Activated naive CD4-positive, alpha-beta T cell treated with anti-CD3 and anti-CD28 coated beads, Interleukin-2, amount 50 U/mL, for 24 hours (primary cell): ENCODE measurements around the gene ASB5.

ENCODE experiments used
- H3K27ac Mint-ChIP-seq: one replicate; pipeline ENCODE4 v1.8.0; 2021; ENCODE audit warnings: mild to moderate bottlenecking, mixed read lengths
- H3K27me3 Mint-ChIP-seq: one replicate; pipeline ENCODE4 v1.8.0; 2021; ENCODE audit warnings: mixed read lengths
- H3K36me3 Mint-ChIP-seq: one replicate; pipeline ENCODE4 v1.8.0; 2021; ENCODE audit warnings: mixed read lengths
- H3K4me1 Mint-ChIP-seq: one replicate; pipeline ENCODE4 v1.8.0; 2021; ENCODE audit warnings: mixed read lengths
- H3K4me3 Mint-ChIP-seq: one replicate; pipeline ENCODE4 v1.8.0; 2021; ENCODE audit warnings: mild to moderate bottlenecking, mixed read lengths
- H3K9me3 Mint-ChIP-seq: one replicate; pipeline ENCODE4 v1.8.0; 2021; ENCODE audit warnings: mixed read lengths

Gene ASB5

DNA sequence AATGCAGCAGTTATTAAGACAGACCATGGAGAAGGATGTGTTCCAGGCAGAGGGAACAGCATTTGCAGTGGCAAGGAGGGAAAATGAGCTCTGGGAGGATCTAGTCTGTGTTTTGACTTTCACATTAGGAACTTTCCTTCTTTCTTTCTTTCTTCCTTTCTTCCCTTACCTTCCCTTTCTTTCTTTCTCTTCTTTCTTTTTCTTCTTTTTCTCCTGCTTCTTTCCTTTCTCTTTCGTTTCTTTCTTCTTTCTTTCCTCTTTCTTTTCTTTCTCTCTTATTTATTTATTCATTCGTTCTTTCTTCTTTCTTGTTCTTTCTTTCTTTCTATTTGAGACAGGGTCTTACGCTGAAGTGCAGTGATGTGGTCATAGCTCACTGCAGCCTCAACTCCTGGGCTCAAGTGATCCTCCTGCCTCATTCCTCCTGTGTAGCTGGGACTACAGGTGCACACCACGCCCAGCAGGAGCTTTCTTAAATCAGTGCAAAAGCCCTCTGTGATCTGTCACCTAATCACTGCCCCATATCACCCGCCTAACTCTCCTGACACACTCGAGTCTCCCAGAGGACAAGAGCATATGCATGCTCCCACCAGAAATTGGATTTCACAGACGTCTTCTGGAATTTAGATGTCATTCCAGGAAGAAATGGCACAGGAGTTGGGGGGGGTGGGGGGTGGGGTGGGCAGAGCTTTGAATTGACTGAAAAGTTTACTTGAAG lies 58.3 kb downstream of the ASB5 start:
- H3K4me1 Mint-ChIP-seq: no peaks in the 10 kb centered on the region
- H3K9me3 Mint-ChIP-seq: no peaks in the 10 kb centered on the region
- H3K36me3 Mint-ChIP-seq: no peaks in the 10 kb centered on the region
- no peak overlapping the region for H3K27ac Mint-ChIP-seq
- H3K27me3 Mint-ChIP-seq: peaks cover 6% of the 10 kb centered on the region
- H3K4me3 Mint-ChIP-seq: no peak overlapping the region

DNA sequence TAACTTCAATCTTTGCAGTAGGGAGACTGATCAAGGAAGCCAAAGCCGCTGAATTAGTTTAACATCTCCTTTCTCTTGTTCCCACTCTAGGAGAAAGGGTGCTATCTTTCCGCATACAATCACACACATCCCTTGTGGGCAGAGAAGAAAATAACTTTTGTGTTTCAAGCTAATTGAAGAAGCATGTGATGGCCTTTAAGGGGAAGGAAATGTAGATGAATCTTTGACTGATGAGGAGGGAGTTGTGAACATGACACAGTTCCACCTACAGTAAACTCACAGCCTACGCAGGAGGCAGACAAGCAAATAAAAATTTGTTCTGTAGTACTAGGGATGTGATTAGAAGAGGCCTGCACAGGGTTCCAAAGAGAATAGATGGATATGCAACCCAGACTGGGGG lies 58.9 kb downstream of the ASB5 start:
- Mint-ChIP-seq H3K4me1 (no peaks in the 10 kb centered on the region), H3K4me3 (no peak overlapping the region), H3K27ac (no peak overlapping the region), H3K36me3 (no peaks in the 10 kb centered on the region), H3K27me3 (peaks cover 6% of the 10 kb centered on the region), H3K9me3 (no peaks in the 10 kb centered on the region)

DNA sequence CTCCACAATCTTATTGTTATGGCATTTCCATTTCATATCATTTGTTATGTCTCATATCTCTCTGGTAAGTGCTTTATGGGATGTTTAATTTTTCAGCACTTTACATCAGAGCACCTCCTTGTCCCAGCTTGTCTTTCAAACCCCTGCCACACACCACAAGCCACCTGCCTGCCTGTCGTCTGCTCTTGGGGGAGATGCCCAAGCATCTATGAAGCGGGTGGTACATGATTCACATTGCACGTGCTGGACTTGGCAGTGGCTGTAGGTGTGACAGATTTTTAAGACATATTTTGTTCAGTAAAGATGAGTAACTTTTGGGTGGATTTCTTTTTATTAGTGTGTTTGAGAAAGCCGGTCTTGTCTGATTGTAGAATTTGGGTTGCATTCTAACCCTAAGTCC lies 59.5 kb downstream of the ASB5 start:
- Mint-ChIP-seq H3K4me3 (no peak overlapping the region), H3K27ac (no peak overlapping the region), H3K36me3 (no peaks in the 10 kb centered on the region), H3K9me3 (no peaks in the 10 kb centered on the region), H3K27me3 (peaks cover 6% of the 10 kb centered on the region), H3K4me1 (no peaks in the 10 kb centered on the region)

DNA sequence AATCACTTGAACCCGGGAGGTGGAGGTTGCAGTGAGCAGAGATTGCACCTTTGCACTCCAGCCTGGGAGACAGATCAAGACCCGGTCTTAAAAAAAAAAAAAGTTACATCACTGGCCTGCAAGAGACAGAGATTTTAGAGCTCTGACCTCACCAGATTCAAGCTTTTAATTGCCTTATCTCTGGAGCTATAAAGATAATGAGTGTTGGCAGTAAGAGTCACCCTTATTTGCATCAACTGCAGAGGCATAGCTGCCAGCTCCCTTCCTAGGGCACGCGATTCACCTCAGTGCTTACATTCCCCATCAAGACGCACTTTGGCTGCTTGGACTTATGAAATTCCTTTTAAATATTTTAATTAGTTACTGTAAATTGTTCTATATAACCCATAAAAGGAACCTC lies 61.2 kb downstream of the ASB5 start:
- Mint-ChIP-seq H3K4me1 (no peaks in the 10 kb centered on the region), H3K36me3 (no peaks in the 10 kb centered on the region), H3K27me3 (peaks cover 6% of the 10 kb centered on the region), H3K4me3 (no peak overlapping the region), H3K9me3 (no peaks in the 10 kb centered on the region), H3K27ac (no peak overlapping the region)

DNA sequence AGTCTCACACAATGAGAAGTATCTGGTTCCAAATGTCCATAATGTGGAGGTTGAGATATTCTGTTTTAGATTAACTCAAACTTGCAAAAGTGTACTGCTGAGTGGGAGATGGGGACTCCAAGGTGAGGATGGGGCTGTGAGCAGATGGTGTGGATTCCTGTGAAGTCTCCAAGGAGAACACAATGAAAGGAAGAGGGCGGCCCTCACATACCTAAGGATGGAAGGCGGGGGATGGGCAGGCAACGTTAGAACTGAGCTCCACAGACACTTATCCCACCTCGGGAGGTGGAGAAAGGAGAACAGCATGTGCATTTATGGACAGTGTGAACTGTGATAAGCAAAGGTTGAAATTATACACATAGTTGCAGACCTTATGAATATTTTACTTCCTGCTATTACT lies 63.7 kb downstream of the ASB5 start:
- H3K27ac Mint-ChIP-seq: no peak overlapping the region
- H3K36me3 Mint-ChIP-seq: no peaks in the 10 kb centered on the region
- H3K9me3 Mint-ChIP-seq: no peaks in the 10 kb centered on the region
- no peak overlapping the region for H3K4me3 Mint-ChIP-seq
- H3K4me1 Mint-ChIP-seq: no peaks in the 10 kb centered on the region
- peaks cover 1% of the 10 kb centered on the region for H3K27me3 Mint-ChIP-seq

DNA sequence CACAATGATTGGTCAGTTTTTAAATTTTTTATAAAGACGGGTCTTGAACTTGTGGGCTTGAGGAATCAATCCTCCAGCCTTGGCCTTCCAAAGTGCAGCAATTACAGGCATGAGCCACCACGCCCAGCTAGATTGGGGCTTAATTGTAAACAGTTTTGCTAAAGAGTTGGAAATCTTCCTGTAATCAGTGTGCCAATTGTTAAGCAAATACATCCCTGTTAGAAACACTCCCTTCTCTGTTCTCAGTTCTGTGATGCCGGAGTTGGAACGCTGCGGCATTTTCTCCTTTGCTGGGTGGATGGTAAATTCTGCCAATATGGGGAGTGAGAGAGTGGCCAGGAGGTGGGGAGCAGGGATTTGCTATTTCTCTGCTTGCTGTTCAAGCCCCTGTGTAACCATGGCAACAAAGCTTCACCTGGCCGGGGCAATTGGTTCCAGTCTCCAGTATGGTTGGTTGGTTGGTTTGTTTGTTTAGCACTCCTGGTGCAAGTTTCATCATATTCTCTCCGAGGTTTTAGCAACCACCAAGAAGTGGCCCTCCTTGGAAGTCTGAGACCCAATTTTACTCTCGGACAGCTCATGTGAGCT lies 70.6 kb downstream of the ASB5 start:
- H3K4me1 Mint-ChIP-seq: peaks cover 28% of the 10 kb centered on the region
- H3K27ac Mint-ChIP-seq: no peak overlapping the region
- H3K36me3 Mint-ChIP-seq: peaks cover 2% of the 10 kb centered on the region
- no peaks in the 10 kb centered on the region for H3K27me3 Mint-ChIP-seq
- H3K9me3 Mint-ChIP-seq: peaks cover 14% of the 10 kb centered on the region
- H3K4me3 Mint-ChIP-seq: no peak overlapping the region

DNA sequence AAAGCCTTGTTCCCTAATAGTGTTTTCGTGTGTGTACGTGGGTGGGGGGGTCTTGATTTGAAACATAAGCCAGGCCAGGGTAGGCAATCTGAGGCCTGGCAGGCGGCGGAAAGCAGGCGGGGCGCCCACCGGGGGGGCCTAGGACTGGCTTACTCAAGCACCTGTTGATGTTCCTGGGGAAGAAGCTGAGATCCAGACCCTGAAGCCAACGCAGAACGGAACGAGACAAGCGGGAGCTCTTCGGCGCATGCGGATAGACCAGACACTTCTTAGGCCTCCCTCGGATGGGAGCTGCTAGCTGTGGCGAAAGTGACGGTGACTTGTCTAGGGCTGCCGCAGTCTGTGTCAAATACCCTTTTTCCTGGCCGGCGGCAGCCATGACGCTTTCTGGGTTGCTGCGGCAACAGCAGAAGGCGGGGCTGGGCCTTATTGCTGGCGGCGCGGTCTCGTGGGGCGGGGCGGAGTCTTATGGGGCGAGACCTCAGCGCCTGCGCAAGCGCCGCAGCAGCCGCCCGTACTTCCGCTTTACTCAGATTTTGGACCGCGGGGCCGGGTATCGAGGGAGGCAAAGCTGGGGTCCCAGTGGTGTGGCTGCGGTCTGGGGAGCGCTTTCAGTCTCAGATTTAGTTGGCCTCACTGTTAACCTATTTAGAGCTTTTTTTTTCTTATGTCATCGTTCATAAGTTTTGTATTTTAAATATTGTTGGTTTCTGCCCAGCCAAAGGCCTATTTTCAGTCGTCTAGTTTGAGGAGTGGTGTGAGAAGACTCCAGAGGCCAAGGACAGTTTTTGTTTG lies 73.6 kb downstream of the ASB5 start, which contains the start of gene SPATA4:
Gene SPATA4, minus strand, starts transcription at position 402 of the 795 bp plus-strand sequence. Its CDS starts 23 bp downstream, at position 379.
- Mint-ChIP-seq H3K4me3 (peak within 1 kb of the TSS; percentile 92), H3K27me3 (peaks cover 6% of the 10 kb centered on the region), H3K4me1 (peaks cover 34% of the 10 kb centered on the region), H3K27ac (peak within 1 kb of the TSS; percentile 93), H3K36me3 (peaks cover 2% of the 10 kb centered on the region), H3K9me3 (peaks cover 14% of the 10 kb centered on the region)

DNA sequence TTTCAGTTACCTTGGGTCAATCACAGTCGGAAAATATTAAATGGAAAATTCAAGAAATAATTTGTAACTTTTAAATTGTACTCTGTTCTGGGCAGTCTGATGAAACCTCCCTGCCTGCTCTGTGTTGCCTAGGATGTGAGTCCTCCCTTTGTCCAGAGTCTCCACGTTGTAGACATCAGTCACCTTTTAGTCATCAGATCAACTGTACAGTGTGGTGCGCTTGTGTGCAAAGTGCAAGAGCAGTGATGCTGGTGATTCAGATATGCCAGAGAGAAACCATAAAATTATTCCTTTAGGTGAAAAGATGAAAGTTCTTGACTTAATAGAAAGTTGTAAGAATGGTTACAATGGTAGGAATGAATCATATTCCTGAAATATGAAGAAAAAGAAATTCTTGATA lies 75.1 kb downstream of the ASB5 start:
- peaks cover 2% of the 10 kb centered on the region for H3K36me3 Mint-ChIP-seq
- H3K9me3 Mint-ChIP-seq: peaks cover 14% of the 10 kb centered on the region
- peak overlapping the region; percentile 79 for H3K4me3 Mint-ChIP-seq
- H3K27ac Mint-ChIP-seq: peak overlapping the region; percentile 96
- peaks cover 34% of the 10 kb centered on the region for H3K4me1 Mint-ChIP-seq
- peaks cover 14% of the 10 kb centered on the region for H3K27me3 Mint-ChIP-seq

DNA sequence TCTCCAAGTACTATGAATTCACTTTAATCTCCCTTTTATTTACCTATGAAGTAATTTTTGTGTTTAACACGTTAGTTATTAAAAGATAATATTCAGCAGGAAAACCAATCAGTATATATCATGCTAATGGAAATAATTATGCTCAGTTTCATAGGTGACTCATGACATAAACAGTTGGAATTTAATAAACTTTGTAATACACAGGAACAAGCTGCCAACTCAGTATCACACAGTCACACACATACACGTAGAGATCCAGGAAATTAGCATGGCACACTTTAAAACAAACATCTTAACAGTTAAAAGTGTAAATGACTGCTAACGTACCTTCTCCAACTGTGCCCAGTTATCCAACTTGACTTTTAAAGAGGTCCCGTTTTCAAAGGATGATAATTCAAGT lies 75.9 kb downstream of the ASB5 start:
- Mint-ChIP-seq H3K27me3 (peaks cover 14% of the 10 kb centered on the region), H3K36me3 (peaks cover 2% of the 10 kb centered on the region), H3K9me3 (peaks cover 14% of the 10 kb centered on the region), H3K4me3 (peak overlapping the region; percentile 33), H3K4me1 (peaks cover 34% of the 10 kb centered on the region), H3K27ac (peak overlapping the region; percentile 87)

DNA sequence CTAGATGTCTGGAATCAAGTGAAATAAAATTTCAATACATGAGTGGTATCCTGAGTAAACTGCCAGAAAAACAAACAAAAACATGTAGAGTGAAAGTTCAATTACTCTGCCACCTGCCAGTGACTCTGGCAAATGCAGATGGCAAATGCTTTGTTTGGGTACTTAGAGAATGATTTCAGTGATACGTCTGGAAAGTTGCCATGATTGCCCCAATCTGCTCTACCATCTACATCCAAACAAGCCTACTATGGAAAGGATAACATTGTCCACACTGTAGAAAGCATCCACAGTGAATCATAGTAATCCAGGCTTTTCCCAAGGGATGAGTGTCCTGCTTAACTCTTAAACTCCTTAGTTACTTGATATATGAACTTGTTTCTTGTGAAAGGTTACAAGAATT lies 77.0 kb downstream of the ASB5 start:
- no peak overlapping the region for H3K27ac Mint-ChIP-seq
- H3K9me3 Mint-ChIP-seq: peaks cover 5% of the 10 kb centered on the region

DNA sequence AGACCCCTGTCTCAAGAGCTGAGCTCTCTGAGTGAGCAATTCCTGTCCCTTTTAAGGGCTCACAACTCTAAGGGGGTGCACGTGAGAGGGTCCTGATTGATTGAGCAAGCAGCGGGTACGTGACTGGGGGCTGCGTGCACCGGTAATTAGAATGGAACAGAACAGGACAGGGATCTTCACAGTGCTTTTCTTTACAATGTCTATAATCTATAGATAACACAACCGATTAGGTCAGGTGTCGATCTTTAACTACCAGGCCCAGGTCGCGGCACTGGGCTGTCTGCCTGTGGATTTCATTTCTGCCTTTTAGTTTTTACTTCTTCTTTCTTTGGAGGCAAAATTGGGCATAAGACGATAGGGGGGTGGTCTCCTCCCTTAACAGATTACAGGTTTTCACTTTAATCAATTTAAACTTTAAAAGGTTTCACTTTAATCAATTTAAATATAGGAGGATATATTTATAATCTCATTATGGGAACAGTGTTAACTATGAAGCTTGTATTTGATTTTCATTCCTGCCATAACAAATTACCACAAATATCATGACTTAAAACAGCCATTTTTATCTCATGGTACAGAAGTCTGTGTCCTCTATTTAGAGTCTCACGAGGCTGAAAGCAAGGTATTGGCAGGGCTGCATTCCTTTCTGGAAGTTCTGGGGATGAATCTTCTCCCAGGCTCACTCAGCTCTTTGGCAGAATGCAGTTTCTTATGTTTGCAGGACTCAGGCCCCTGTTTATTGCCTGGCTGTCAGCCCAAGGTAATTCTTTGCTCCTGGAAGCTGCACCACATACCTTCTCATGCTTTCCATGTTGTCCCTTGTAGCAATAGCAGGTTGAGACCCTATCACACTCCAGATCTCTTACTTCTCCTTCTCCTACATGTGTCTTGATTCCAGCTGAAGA lies 78.9 kb downstream of the ASB5 start:
- Mint-ChIP-seq H3K27ac (no peak overlapping the region), H3K4me3 (no peak overlapping the region), H3K4me1 (peaks cover 29% of the 10 kb centered on the region), H3K36me3 (no peaks in the 10 kb centered on the region), H3K9me3 (no peaks in the 10 kb centered on the region), H3K27me3 (peaks cover 15% of the 10 kb centered on the region)

More for the DNA sequence above, 77.0 kb downstream of the ASB5 start:
- no peak overlapping the region for H3K4me3 Mint-ChIP-seq
- peaks cover 2% of the 10 kb centered on the region for H3K36me3 Mint-ChIP-seq
- H3K27me3 Mint-ChIP-seq: peaks cover 14% of the 10 kb centered on the region
- peaks cover 33% of the 10 kb centered on the region for H3K4me1 Mint-ChIP-seq

DNA sequence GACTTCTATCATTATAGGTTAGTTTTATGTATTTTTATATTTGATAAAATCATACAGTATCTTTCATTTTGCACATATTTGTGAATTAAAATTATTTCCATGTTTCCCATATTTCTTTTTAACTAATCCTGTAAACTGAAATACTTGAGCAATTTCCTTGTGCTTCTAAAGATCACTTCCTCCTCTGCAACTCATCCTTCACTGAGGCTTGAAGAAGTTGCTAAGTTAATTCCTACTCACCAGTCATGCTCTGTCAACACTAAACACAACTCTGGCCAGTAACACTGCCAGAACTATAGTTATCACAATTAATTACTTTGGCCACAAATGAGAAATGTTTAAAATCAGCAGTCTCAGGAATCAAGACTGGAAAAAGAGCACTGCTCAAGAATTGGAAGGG lies 80.4 kb downstream of the ASB5 start:
- Mint-ChIP-seq H3K4me1 (peaks cover 20% of the 10 kb centered on the region), H3K4me3 (no peak overlapping the region), H3K27me3 (peaks cover 18% of the 10 kb centered on the region), H3K36me3 (no peaks in the 10 kb centered on the region), H3K27ac (no peak overlapping the region), H3K9me3 (no peaks in the 10 kb centered on the region)

DNA sequence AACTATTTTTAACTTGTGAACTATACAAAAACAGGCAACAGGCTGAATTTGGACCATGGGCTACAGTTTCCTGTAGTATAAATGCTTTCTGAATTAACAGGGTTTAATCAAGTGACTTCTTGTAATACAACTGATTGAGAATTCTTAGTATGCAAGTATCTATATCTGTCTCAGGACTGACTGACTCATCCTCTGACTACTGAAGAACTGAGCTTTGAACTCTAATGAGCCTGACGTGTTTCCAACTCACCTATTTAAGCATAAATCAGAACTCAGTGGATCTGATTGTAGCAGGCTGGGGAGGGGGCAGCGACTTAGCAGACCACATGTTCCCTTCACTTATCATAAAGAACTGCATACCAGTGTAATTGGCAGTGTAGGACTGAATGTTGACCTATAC lies 81.4 kb downstream of the ASB5 start:
- Mint-ChIP-seq H3K36me3 (no peaks in the 10 kb centered on the region), H3K27me3 (peaks cover 18% of the 10 kb centered on the region), H3K9me3 (no peaks in the 10 kb centered on the region), H3K27ac (no peak overlapping the region), H3K4me1 (peaks cover 11% of the 10 kb centered on the region), H3K4me3 (no peak overlapping the region)

DNA sequence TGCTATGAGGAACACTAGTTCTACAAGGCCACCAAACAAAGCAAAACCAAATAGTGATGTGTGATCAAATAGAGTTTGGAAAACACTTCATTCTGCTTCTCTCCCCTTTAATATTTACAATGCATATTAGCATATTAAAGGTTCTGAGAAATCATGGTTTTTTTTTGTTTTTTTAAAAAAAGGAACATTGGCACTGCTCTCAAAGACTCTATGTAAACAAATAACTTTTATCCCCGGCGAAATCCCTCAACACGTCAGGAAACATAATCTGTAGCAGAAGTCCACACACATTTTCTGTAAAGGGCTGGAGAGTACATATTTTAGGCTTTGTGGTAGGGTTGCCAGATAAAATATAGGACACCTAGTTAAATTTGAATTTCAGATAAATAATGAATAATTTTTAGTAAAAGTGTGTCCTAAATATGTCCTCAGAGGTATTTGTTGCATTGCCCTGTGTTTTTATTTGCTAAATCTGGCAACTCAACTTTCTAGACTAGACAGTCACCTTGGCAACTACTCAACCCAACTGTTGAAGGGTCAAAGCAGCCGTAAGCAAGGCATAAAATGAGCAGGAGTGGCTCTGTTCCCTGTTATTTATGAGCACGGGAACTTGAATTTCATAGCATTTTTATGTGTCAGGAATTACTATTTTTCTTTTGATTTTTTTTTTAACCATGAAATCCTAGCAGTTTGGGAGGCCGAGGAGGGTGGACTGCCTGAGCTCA lies 82.2 kb downstream of the ASB5 start:
- Mint-ChIP-seq H3K36me3 (no peaks in the 10 kb centered on the region), H3K27me3 (peaks cover 14% of the 10 kb centered on the region), H3K27ac (no peak overlapping the region), H3K4me1 (peaks cover 11% of the 10 kb centered on the region), H3K4me3 (no peak overlapping the region), H3K9me3 (no peaks in the 10 kb centered on the region)

DNA sequence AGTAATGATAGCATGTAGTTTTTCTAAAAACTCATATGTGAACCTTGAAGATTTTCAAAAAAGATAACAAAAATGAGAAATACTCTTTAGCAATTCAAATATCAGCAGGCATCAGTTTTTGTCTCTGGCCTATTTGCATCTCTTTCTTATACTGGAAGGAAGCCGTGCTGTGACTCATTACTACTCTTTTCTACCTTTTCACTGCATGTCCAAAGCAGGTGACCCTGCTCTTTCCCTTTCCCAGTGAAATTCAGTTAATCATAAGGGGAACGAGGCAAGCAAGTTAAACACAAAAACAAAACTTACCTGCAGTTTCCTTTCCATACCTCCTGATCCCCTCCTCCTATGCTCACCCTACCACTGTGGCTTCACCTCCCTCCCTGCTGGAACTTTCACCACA lies 83.0 kb downstream of the ASB5 start:
- H3K4me1 Mint-ChIP-seq: peaks cover 11% of the 10 kb centered on the region
- no peaks in the 10 kb centered on the region for H3K36me3 Mint-ChIP-seq
- H3K27me3 Mint-ChIP-seq: peaks cover 12% of the 10 kb centered on the region
- H3K27ac Mint-ChIP-seq: peak overlapping the region; percentile 63
- H3K9me3 Mint-ChIP-seq: no peaks in the 10 kb centered on the region
- no peak overlapping the region for H3K4me3 Mint-ChIP-seq
